HEK293 (cell line): ENCODE measurements around the gene ANTXR1.

Experiments used
- CTCF ChIA-PET: fragments of 350-600 bp; formaldehyde crosslinking; extraction: SDS; loops from one replicate; lab custom pipeline; 2021; ENCODE audit warnings: antibody characterized with exemption; lab: Yijun Ruan, JAX
- POLR2A ChIA-PET: fragments of 300-600 bp; formaldehyde crosslinking; extraction: SDS; loops from one replicate; lab custom pipeline; 2020; ENCODE audit warnings: antibody characterized with exemption, inconsistent platforms; lab: Yijun Ruan, JAX
- H3K27ac ChIP-seq: fragments of 200-500 bp; sonication (Bioruptor generic); 2 replicates; pipeline ENCODE4 v1.5.1; 2014; ENCODE audit warnings: low read depth, low read length, control low read depth, inconsistent platforms; ENCODE audit errors: extremely low read depth
- H3K36me3 ChIP-seq, 2 experiments: fragments of 200-500 bp in 1 of 2; sonication (Bioruptor generic) in 1 of 2; 1 replicate in 1 of 2; 2 replicates in 1 of 2; pipeline ENCODE4 v1.5.1; 2014 to 2017; ENCODE audit warnings: inconsistent platforms in 2 of 2, low read length in 2 of 2; ENCODE audit not compliant: control insufficient read depth in 2 of 2, insufficient read depth in 1 of 2
- H3K4me1 ChIP-seq: fragments of 200-500 bp; sonication (Bioruptor generic); 2 replicates; pipeline ENCODE4 v1.5.1; 2014; ENCODE audit warnings: mild to moderate bottlenecking, low read length, inconsistent platforms; ENCODE audit not compliant: control insufficient read depth, insufficient read depth
- H3K4me3 ChIP-seq: 2 replicates; pipeline ENCODE4 v1.5.1; 2011; ENCODE audit warnings: low read depth, mild to moderate bottlenecking, control low read depth, low read length, moderate library complexity
- H3K9me3 ChIP-seq: fragments of 200-500 bp; sonication (Bioruptor generic); 2 replicates; pipeline ENCODE4 v1.5.1; 2014; ENCODE audit warnings: low read depth, low read length, inconsistent platforms; ENCODE audit not compliant: control insufficient read depth, insufficient read depth
- BCL6B ChIP-seq: fragments of 450-650 bp; formaldehyde crosslinking; IDR thresholded peaks from 2 replicates; pipeline ENCODE4 v1.5.1; 2017; ENCODE audit warnings: missing biosample characterization, missing genetic modification characterization
- KLF1 ChIP-seq: fragments of 450-650 bp; formaldehyde crosslinking; IDR thresholded peaks from 2 replicates; pipeline ENCODE4 v1.5.1; 2016; ENCODE audit warnings: missing biosample characterization, missing genetic modification characterization
- MYNN ChIP-seq: fragments of 450-650 bp; formaldehyde crosslinking; IDR thresholded peaks from 2 replicates; pipeline ENCODE4 v1.5.1; 2016; ENCODE audit warnings: missing biosample characterization, missing genetic modification characterization, borderline replicate concordance
- MZF1 ChIP-seq: fragments of 450-650 bp; formaldehyde crosslinking; IDR thresholded peaks from 2 replicates; pipeline ENCODE4 v1.5.1; 2017; ENCODE audit warnings: missing biosample characterization, missing genetic modification characterization, borderline replicate concordance
- TSHZ1 ChIP-seq: fragments of 450-650 bp; formaldehyde crosslinking; IDR thresholded peaks from 2 replicates; pipeline ENCODE4 v1.5.1; 2016; ENCODE audit warnings: missing biosample characterization, missing genetic modification characterization, borderline replicate concordance
- YY2 ChIP-seq: fragments of 450-650 bp; formaldehyde crosslinking; IDR thresholded peaks from 2 replicates; pipeline ENCODE4 v1.5.1; 2016; ENCODE audit warnings: missing biosample characterization, missing genetic modification characterization
- ZBTB10 ChIP-seq: fragments of 450-650 bp; formaldehyde crosslinking; IDR thresholded peaks from 2 replicates; pipeline ENCODE4 v1.5.1; 2016; ENCODE audit warnings: missing biosample characterization, missing genetic modification characterization
- ZBTB44 ChIP-seq: fragments of 450-650 bp; IDR thresholded peaks from 2 replicates; pipeline ENCODE4 v1.5.1; 2018; ENCODE audit warnings: missing biosample characterization, mild to moderate bottlenecking, missing genetic modification characterization
- ZBTB6 ChIP-seq: fragments of 450-650 bp; formaldehyde crosslinking; IDR thresholded peaks from 2 replicates; pipeline ENCODE4 v1.5.1; 2017; ENCODE audit warnings: missing biosample characterization, missing genetic modification characterization
- ZNF157 ChIP-seq: fragments of 450-650 bp; formaldehyde crosslinking; IDR thresholded peaks from 2 replicates; pipeline ENCODE4 v1.5.1; 2016; ENCODE audit warnings: missing biosample characterization, missing genetic modification characterization
- ZNF175 ChIP-seq: fragments of 450-650 bp; formaldehyde crosslinking; IDR thresholded peaks from 2 replicates; pipeline ENCODE4 v1.5.1; 2016; ENCODE audit warnings: missing biosample characterization, missing genetic modification characterization
- ZNF274 ChIP-seq, 2 experiments: fragments of 200-500 bp in 1 of 2; fragments of 450-650 bp in 1 of 2; sonication (Bioruptor generic) in 1 of 2; formaldehyde crosslinking in 1 of 2; IDR thresholded peaks; 2 replicates each; pipeline versions ENCODE4 v1.5.1 to v1.6.1; 2014 to 2016; ENCODE audit warnings: borderline replicate concordance in 1 of 2, inconsistent platforms in 1 of 2, low read length in 1 of 2, missing biosample characterization in 1 of 2, missing genetic modification characterization in 1 of 2
- ZNF37A ChIP-seq: fragments of 450-650 bp; IDR thresholded peaks from 2 replicates; pipeline ENCODE4 v1.5.1; 2018; ENCODE audit warnings: missing biosample characterization, missing genetic modification characterization
- ZNF580 ChIP-seq: fragments of 450-650 bp; formaldehyde crosslinking; IDR thresholded peaks from 2 replicates; pipeline ENCODE4 v1.5.1; 2016; ENCODE audit warnings: missing biosample characterization, missing genetic modification characterization
- ZNF76 ChIP-seq: fragments of 450-650 bp; formaldehyde crosslinking; IDR thresholded peaks from 2 replicates; pipeline ENCODE4; 2016; ENCODE audit warnings: low read depth, missing biosample characterization, missing genetic modification characterization, borderline replicate concordance
- ZSCAN18 ChIP-seq: fragments of 450-650 bp; formaldehyde crosslinking; IDR thresholded peaks from 2 replicates; pipeline ENCODE4 v1.5.1; 2016; ENCODE audit warnings: missing biosample characterization, missing genetic modification characterization

Gene ANTXR1

GRCh38 chr2:69180974-69181373, 168.0 kb downstream of the ANTXR1 start (continued):
- no peak for TF ChIP-seq KLF1 (tag by site-specific recombination)
- TF ChIP-seq ZBTB6 = no peak
- no peak for TF ChIP-seq ZNF175 (tag by site-specific recombination)
- TF ChIP-seq TSHZ1 = no peak
- TF ChIP-seq ZBTB10 (tag by site-specific recombination) = no peak
- no peak for TF ChIP-seq ZNF37A (tag by site-specific recombination)
- TF ChIP-seq ZBTB44 (tag by site-specific recombination) = no peak
- no peak for TF ChIP-seq ZNF274 (IDR thresholded peaks at IDR 0.05; ENCODE audit: low read length)
- no peak for TF ChIP-seq ZNF274 (tag by site-specific recombination; IDR thresholded peaks at IDR 0.05; ENCODE audit: borderline replicate concordance)
- TF ChIP-seq YY2 (tag by site-specific recombination) = no peak

GRCh38 chr2:69181806-69182427, 168.9 kb downstream of the ANTXR1 start:
- Histone ChIP-seq H3K36me3 (peaks cover 12 to 27% of the 10 kb centered on the region in 2 experiments), H3K4me3 (no peak overlapping the region), H3K4me1 (no peaks in the 10 kb centered on the region), H3K9me3 (no peaks in the 10 kb centered on the region), H3K27ac (no peak overlapping the region)
- CTCF ChIA-PET = no interaction called here
- TF ChIP-seq ZNF580 (tag by site-specific recombination) = no peak
- no peak for TF ChIP-seq ZNF76
- no peak for TF ChIP-seq ZNF157 (tag by site-specific recombination)
- TF ChIP-seq MZF1 (tag by site-specific recombination) = no peak
- no peak for TF ChIP-seq MYNN (tag by site-specific recombination)
- TF ChIP-seq BCL6B (tag by site-specific recombination) = no peak
- no peak for TF ChIP-seq ZSCAN18 (tag by site-specific recombination)
- POLR2A ChIA-PET = no interaction called here
